Thyroid gland (tissue), 4 donors: ENCODE results near the gene UGT1A10.

Experiments
- CTCF ChIP-seq, 6 experiments: fragments of 200-600 bp in 3 of 6; fragments of 450-650 bp in 3 of 6; sonication (generic) in 3 of 6; IDR thresholded peaks; one replicate each; pipeline ENCODE4 v1.5.1; 2016 to 2019; ENCODE audit warnings: antibody characterized with exemption in 6 of 6, mild to moderate bottlenecking in 2 of 6, inconsistent platforms in 1 of 6, moderate library complexity in 1 of 6
- POLR2A ChIP-seq, 2 donors: fragments of 450-650 bp; IDR thresholded peaks; one replicate each; pipeline ENCODE4 v1.6.1; 2017; ENCODE audit warnings: antibody characterized with exemption in 2 of 2, mild to moderate bottlenecking in 2 of 2, moderate library complexity in 1 of 2

- TF ChIP-seq CTCF (IDR thresholded peaks at IDR 0.05) (no peak), POLR2A (IDR thresholded peaks at IDR 0.05) (no peak)
Observed at GRCh38 chr2:233768076-233768475, 131.8 kb downstream of the UGT1A10 start.
